COLO829 (cell line): ENCODE results near the gene PMM2.
"Not testable (repeated sequence)": the region's sequence is repeated elsewhere in the genome, so short reads cannot be mapped to it uniquely, and the experiment has no call there.

Experiments used
- DNase-seq: peaks from one replicate; pipeline ENCODE4 v3.0.0; 2012; ENCODE audit warnings: low spot score

PMM2 gene

DNA sequence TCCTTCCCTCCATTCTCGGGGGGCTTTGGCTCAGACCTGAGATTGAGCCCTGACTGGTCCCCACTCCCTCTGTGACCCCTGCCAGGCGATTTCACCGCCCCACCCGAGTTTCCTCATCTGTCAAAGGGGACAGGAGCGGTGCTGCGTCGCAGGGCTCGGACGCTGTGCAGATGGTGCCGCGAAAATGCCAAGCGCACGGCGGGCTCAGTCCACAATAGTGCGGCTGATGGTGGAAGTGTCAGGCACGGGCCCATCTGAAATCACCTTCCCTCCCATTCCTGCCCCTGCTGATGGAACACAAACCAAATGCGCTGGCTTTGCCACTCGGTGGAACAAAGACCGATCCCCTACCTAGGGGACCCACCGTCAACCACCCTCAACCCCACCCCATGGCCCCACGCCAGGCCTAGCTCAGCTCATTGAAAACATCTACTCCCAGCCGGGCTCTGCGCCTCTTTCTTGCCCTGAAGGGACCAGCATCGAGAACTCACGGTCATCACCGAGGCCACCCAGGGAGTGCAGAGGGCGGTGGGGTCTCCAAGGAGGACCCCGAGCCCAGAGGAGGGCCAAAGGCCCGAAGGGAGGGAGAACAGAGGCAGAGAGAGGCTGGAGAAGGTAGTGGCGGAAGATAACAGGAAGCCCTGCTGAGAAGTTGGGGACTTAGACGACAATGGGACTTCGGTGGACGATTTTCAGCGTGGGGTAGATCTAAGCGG lies 69.7 kb downstream of the PMM2 start:
- no peak for DNase-seq

DNA sequence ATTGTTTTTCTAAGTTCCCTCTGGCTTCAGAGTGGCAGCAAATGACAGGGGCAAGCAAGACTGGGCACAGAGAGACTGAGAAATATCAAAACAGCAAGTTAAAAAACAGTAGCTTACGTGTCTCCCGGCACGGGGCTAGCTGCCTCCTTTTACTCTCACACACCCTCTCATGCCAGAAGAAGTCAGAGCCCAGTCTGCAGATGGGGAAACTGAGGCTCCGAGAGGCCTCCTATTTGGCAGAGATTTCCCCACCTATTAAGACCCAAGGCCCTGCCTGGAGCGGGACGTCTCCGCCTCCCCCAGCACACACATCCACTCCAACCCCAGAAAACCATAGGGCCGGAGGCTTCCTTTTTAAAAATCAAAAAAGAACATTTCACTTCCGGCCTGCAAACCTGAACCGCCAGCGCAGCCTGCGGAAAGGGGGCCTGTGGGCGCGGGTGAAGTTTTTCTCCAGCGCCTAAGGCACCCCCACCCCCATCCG lies 70.3 kb downstream of the PMM2 start:
- DNase-seq: no peak

DNA sequence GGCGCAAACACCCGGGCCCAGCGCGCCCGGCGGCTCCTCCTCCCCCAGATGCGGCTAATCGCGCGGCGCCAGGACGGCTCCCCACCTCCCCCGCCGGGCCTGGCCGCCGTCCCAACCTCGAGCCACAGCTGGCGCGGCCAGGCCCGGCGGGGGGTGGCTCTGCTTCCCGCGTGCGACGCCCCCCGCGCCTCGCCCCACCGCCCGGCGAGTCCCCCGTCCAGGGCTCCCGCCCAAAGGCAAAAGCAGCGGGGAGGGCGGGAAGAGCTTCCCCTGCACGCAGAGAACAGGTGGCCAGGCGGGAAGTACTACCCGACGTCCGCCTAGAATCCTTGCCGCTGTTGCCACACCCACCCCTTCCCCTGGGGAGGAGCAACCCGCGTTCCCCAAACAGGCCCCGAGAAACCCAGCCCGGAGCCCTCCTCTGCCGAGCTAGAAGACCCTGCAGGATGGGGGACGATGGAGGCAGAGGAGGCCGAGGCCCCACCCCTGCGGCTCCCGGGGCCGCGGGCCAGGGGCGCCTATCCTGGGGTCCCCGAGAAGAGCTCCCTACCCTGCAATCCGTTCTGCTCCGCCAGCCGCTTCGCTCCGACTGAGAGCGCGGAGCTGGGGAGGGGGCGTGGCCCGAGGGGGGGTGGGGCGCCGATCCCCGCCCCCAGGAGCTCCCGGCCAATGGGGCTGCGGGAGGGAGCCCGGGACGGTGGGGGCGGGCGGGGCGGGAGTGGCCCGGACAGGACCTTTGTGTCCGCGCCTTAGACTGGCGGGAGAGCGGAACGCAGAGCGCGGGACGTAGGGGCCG lies 71.0 kb downstream of the PMM2 start, which contains the start of gene CARHSP1:
Gene CARHSP1 (minus strand): TSS at position 591 of the 796 bp plus-strand sequence. CDS start 9,678 bp downstream, outside the sequence.
- peak; percentile 95 for DNase-seq

DNA sequence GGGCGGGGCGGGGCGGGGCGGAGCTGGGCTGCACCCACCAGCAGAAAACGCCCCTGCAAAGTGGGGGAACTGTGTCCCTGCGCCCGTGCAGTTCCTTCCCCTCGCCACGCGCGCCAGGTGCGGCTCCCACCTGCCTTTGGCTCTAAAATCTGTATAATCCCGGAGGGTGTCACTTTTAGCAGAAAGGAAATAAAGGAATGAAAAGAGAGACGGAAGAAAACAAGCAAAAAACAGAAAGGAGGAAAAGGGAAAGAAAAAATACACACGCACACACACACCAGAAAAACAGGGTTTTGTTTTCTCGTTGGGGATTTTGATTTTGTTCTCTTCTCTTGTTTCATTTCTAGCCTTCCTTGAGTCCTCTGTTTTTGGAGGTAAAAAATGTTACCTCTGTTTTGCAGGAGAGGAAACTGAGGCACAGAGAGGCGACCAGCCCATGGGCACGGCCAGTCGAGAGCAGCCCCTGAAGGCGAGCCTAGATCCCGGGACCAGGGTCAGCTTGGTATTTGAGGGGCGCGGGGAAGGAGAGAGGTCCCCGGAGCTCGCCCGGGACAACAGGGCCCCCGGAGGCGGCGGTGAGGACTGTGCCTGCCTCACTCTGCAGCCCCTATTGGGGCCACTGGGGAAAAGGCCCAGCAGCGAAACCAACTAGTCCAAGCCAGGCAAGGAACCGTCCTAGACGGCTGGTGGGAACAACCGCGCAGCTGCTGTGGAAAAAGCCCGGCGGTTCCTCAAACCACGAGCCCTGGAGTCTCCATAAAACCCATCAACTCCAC lies 71.8 kb downstream of the PMM2 start:
- no peak for DNase-seq

DNA sequence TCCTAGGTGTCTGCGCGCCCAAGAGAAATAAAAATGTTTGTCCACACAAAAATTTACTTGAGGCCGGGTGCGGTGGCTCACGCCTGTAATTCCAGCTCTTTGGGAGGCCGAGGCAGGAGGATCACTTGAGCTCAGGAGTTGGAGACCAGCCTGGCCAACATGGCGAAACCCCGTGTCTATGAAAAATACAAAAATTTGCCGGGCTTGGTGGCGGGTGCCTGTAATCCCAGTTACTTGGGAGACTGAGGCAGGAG lies 72.3 kb downstream of the PMM2 start:
- not testable (repeated sequence) for DNase-seq

DNA sequence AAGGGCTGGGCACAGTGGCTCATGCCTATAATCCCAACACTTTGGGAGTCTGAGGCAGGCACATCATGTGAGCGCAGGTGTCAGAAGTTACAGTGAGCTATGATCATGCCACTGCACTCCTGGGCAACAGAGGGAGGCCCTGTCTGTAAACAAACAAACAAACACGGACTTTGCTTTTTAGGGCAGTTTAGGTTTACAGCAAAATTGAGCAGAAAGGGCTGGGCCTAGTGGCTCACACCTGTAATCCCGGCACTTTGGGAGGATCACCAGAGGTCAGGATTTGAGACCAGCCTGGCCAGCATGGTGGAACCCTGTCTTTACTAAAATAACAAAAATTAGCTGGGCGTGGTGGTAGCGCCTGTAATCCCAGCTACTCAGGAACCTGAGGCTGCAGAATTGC lies 74.4 kb downstream of the PMM2 start:
- DNase-seq: no peak

DNA sequence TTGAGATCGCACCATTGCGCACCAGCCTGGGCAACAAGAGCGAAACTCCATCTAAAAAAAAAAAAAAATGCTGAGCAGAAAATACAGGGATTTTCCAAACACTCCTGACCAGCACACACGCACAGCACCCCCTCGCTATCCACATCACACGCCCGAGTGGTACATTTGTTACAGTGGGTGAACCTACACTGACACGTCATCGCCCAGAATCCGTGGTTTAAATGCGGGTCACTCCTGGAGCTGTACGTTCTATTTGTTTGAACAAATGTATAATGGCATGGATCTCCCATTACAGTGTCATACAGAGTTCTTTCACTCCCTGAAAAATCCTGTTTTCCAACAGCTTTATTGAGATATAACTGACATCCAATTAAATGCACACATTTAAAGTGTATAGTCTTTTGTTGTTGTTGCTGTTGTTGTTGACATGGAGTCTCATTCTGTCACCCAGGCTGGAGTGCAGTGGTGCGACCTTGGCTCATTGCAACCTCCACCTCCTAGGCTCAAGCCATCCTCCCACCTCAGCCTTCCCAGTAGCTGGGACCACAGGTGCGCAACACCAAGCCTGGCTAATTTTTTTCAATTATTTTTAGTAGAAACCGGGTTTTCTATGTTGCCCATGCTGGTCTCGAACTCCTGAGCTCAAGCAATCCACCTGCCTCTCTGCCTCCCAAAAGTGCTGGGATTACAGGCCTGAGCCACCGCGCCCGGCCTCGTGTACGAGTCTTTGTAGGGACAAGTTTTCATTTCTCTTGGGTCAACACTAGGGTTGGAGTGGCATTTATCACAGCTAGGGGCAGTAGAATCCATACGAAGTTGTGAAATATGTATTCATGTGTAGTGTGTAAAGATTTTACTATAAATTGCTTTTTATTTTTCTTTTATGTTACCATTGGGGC lies 75.6 kb downstream of the PMM2 start:
- no peak for DNase-seq

DNA sequence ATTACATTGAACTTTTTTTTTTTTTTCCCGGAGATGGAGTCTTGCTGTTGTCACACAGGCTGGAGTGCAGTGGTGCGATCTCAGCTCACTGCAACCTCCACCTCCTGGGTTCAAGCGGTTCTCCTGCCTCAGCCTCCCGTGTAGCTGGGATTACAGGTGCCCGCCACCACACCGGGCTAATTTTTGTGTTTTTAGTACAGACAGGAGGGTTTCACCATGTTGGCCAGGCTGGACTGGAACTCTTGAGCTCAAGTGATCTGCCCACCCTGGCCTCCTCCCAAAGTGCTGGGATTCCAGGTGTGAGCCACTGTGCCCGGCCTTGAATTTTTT lies 76.2 kb downstream of the PMM2 start:
- not testable (repeated sequence) for DNase-seq

DNA sequence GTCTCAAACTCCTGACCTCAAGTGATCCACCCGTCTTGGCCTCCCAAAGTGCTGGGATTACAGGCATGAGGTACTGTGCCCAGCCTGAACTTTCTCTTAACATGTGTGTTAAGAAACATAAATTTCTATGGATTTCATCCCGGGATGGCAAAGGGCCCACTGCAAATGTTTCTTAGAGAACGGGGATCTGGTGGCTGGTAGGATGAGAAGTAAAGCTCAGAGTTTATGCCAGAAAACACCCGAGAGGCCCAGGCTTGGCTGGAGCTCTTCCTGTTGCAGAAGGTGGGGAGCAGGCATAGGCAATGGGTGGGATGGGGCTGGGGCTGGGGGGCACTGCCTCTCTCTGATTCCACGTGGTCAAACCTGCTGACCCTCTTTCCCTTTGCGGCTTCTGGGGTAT lies 76.7 kb downstream of the PMM2 start:
- DNase-seq: no peak

DNA sequence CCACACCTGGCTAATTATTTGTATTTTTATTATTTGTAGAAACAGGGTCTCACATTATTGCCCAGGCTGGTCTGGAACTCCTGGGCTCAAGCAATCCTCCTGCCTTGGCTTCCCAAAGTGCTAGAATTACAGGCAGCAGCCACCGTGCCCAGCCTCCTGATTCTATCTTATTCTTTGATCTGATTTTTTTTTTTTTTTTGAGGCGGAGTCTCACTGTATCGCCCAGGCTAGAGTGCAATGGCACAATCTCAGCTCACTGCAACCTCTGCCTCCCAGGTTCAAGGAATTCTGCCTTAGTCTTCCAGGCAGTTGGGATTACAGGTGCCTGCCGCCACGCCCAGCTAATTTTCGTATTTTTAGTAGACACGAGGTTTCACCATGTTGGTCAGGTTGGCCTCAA lies 77.7 kb downstream of the PMM2 start:
- DNase-seq: not testable (repeated sequence)

DNA sequence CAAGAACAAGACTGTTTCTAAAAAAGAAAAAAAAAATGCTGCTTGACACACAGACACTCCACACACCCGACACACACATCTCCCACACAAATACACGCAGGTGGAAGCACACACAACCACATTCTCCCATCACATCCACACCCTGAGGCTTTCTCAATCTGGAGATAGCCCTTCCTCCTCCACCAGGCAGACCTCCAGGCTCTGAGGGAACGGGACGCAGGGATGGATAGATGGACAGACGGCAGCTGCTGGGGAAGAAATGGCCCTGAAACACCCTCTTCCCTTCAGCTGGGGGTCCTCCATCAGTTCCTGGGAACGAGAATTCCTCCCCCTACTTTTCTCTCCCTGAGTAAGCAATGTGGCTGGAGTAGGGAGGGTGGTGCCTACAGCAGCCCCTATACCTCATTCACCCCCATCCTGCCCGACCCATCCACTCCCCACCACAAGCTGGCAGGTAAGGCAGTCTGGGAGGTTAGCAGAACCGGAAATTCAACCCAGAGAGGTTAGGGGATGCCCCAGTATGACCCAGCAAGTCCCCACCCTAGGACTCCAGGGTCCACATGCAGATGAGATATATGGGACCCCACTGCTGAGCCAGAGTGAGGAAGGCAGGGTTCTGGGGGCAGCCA lies 80.4 kb downstream of the PMM2 start:
- no peak for DNase-seq

DNA sequence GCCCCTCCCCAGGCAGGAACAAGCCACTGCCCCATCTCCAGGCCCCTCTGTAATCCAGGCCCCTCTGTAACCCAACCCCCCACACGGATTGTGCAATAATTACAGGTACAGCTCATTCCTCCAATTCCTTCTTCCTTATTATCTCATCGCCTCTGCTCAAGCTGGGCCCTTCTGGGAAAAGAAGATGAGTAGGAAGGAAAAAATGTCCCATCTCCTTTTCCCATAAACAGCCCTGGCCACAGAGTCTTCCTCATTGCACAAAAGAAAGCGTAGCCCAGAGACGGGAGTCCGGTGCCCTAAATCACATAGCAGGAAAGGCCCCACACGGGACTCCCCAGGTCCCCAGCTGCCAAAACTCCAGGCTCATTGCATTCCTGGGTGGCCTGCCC lies 80.9 kb downstream of the PMM2 start:
- DNase-seq: no peak

DNA sequence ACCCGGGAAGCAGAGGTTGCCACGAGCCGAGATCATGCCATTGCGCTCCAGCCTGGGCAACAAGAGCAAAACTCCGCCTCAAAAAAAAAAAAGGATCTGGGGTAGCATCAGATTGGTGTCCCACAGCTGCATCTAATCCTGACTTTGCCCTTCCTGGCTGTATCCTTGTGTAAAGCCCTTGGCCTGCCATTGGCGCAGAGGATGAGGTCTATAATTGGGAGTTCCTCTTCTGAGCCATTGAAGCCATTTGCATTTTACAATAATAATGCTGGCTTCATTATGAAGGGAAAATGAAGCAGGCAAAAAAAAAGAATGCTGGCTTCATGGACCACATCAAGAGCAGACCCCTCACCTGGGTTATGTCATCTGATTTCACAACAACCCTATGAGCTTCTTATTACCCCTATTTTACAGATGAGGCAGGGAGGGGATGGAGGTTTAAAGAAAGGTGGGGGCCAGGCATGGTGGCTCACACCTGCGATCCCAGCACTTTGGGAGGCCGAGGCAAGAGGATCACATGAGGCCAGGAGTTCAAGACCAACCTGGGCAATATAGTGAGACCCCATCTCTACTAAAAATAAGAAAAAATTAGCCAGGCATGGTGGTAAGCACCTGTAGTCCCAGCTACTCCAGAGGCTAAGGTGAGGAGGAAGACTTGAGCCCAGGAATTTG lies 83.3 kb downstream of the PMM2 start:
- DNase-seq: no peak

DNA sequence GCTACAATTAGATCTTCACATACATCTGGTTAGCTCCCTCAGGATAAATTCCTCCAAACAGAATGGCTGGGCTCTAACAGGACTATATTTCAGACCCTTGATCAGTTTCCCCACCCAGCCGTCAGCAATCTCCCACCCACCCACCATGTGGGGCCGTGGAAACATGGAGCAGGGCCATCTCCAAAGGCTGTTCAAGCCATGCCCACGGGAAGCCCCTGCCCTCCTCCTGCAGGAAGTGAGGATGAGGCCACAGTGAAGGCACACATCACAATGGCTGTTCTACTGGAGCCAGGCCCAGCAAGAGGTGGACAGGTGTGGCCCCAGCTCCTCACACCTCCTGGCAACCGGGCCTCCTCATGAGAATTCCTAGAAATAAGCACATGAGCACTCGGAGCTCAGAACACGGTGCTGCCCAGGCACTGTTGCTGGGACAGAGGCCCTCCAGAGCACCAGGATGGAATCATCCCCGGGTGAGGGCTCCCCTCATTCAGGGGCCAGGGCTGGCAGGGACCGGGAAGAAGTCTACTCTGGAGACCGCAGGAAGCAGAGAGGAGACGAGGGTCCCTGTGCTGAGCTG lies 84.5 kb downstream of the PMM2 start, which contains the start of gene LITAFD:
Gene LITAFD (plus strand): TSS at position 311 of the 577 bp plus-strand sequence. CDS start 2,005 bp downstream, outside the sequence.
- DNase-seq: no peak

DNA sequence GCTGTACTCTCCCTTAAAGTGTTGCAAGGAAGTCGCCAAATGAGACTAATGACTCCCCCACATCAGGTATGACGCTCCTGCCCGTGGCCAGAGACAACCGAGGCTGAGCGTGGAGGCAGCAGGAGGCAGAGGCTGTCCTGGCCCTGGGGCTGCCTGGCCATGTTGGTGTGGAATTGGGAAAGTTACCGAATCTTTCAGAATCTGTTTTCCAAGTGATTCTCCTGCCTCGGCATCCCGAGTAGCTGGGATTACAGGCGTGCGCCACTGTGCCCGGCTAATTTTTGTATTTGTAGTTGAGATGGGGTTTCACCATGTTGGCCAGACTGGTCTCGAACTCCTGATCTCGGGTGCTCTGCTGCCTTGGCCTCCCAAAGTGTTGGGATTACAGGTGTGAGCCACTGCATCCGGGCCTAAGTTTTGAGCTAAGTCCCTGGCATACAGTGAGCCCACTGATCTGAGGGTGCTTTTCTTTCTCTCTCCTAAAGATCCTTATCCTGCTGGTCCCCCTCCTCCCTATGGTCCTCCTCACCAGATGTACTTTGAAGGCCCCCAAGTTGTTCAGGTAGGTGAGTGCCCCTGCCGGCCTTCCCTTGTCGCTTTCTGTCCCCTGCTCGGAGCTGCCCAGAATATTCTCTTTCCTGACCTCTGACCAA lies 85.2 kb downstream of the PMM2 start:
- DNase-seq: no peak

DNA sequence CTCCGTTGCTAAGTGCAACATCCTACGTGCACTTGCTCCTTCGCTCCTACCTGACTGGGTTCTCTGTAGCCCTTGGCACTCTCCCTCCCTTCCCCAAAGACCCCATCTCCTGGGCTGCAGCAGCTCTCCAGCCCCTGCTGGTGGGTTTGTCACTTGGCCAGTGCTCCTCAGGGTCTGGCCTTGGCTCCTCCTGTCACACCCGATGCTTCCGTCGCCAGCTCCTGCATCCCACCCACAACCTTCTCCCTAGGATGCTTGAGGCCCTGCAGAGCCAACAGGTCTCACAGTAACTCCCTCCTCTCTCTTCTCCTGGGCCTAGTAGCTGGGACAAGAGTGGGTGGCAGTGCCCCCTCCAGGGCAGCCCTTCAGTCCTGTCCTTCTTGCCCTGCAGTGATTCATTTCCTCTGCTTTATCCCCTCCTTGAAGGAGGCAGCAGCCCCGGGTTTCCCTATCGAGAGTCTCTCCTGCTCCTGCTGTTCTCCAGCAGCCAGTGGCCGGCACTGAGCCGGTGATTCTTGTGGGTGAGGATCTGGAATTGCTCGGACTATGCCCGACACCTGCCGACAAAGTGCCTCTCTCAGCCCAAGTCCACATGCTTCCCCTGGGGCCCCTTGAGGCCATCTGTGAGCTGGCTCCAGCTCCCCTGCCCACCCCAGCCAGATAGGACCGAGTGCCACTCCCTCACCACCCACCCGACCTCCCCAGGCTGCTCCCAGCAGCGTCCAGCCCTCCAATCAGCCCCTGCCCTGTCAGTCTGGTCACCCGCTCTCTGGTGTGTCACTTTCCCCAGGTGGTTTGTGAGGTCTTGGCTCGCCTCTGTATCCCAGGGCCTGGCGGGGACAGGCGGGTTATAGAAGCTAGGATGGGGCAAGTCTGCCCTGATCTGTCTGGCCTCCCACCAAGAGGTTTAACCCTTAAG lies 88.3 kb downstream of the PMM2 start:
- DNase-seq: no peak

DNA sequence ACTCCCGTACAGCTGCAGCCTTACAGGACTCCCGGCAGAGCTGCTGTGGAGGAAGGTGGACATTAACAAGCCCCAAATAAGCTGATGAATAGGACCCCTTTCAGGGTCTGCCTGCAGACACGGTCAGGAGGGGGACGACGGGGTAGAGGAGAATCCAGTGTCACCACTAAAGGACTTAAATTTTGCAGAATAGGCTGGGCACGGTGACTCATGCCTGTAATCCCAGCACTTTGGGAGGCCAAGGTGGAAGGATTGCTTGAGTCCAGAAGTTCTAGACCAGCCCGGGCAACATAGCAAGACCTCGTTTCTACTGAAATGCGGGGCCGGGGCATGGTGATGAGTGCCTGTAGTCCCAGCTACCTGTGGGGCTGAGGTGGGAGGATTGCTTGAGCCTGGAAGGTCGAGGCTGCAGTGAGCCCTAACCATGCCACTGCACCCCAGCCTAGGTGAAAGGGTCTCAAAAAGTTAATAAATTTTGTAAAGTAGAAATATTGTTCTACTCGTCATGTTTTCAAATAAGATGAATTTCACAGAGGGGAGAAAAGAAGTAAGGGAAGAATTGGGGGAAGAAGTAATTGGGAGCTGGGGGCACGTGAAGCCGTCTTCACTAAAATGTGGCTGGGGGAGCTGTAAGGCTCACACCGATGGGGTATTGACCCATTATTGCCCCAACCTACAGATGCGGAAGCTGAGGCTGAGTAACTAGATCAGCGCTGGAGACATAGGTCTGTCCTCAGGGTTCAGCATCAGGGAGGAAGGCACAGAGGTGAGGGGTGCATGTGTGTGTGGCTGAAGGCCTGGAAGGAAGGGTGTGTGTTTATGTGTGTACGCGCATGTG lies 89.2 kb downstream of the PMM2 start:
- no peak for DNase-seq

DNA sequence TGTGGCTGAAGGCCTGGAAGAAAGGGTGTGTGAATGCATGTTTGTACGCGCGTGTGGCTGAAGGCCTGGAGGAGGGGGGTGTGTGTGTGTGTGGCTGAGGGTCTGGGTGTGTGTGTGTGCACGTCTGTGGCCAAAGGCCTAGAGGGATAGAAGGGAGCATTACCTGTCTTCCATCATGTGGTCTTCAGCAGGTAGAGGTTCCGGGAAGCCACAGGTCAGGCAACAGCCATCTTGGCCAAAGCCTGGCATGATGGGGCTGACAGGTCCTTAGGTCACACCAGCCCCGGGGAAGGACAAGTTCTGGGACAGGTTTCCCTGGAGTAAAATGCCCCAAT lies 89.8 kb downstream of the PMM2 start:
- DNase-seq: no peak
